Stimulated activated CD4-positive, alpha-beta T cell treated with anti-CD3 and anti-CD28 coated beads, TNF-alpha, amount 100 ng/mL, for 1 hour (primary cell): ENCODE measurements around the gene LIPH.
"Not testable (repeated sequence)": the region's sequence is repeated elsewhere in the genome, so short reads cannot be mapped to it uniquely, and the experiment has no call there.

Experiments
- DNase-seq, 3 donors: peaks; one replicate each; pipeline ENCODE4 v3.0.0-alpha.2; 2020; ENCODE audit warnings: low read depth in 3 of 3, low spot score in 1 of 3

LIPH gene

GRCh38 chr3:185552358-185552877 lies at the start of gene LIPH:
TSS of gene LIPH (minus strand) at chr3:185552588. CDS start at chr3:185552471, 117 bp downstream.
- DNase-seq: no peak

DNA sequence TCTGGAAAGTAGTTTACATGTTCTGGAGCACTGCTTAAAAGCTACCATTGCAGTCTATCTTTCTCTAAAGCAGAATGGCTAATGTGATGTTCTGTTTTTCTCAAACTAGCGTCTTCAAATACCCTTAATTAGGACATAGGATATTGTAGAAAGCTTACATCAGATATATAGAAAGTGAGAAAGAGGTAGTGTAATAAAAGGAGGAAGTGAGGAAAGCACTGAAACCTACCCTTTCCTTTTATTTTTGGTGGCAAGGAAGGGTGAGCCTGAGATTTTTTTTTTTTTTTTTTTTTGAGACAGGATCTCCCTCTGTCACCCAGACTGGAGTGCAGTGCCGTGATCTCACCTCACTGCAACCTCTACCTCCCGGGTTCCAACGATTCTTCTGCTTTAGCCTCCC lies 43.1 kb upstream of the LIPH start:
- DNase-seq: no peak

DNA sequence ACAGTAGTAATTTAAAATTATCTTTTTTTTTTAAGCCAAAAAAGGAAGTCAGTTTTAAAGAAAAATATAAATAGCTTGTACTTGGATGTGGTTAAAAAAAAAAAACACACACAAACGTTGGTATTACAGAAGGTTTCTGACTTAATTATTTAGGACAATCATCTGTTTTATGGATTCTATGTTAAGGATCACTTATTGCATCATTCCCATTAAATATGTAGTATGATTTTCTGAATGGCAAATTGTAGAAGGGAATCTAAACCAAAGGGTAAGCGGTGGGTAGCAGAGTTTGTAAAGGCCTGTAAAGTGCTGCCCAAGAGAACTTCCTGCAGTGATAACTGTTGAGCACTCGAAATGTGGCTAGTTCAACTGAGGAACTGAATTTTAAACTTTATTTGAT lies 41.7 kb upstream of the LIPH start:
- DNase-seq: no peak

DNA sequence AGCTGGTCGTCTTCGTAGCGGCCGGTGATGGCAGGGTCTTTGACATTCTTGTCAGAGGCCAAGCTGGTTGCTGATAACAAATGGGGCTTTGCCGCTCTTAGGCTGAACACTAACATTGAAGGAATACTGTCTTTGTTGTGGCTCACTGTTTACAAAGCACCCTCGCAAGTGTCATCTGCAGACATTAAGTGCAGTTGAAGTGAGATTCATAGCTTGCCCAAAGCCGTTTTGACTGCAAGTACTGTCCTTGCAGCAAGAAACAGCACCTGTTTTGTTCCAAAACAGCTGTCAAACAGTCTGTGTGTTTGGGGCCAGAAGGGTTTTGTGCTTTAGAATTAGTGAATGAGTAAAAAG lies 34.3 kb upstream of the LIPH start:
- DNase-seq: no peak

DNA sequence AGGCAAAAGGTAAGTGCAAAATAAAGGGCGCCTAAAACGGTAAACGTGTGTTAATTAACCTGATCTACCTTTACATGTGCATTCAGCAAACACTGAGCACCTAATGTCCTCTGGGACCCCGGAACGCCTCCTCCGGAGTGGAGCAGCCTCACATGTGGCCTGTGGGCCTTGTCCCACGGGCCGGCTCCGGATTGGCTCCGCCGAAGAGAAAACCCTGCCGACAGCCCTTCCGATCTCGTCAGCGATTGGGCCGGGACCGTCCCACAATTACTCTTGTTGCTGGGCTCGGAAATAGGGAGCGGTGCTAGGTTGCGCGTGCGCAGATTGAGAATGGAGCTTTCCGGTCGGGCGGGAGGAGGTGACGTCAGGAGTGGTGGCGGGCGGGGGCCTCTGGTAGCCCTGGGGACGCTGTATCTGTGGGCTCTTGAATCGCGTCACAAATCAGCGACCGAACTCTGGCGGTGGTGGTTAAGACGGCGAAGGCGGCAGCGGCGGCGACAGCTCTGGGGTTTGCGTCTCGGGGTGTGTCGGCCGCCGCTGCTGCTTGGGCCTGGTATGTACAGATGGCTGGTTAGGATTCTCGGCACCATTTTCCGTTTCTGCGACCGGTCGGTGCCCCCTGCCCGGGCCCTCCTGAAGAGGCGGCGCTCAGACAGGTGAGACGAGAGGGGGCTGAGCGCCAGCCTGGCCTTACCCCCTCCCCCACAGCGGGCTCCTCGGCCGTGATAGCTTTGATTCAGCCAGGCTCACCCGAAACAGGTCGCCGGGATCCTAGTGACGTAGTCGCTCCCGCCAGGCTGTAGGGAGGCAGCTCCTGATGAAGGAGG lies 33.7 kb upstream of the LIPH start, which contains the start of gene SENP2:
SENP2 (plus strand) TSS at position 437 of the 827 bp plus-strand sequence; CDS start at position 556, 119 bp downstream.
- peak; percentile 98 to 99 (median 98) for DNase-seq

GRCh38 chr3:185585518-185585858 lies 33.1 kb upstream of the LIPH start:
- no peak for DNase-seq

GRCh38 chr3:185584686-185585085 lies 32.3 kb upstream of the LIPH start:
- no peak for DNase-seq

DNA sequence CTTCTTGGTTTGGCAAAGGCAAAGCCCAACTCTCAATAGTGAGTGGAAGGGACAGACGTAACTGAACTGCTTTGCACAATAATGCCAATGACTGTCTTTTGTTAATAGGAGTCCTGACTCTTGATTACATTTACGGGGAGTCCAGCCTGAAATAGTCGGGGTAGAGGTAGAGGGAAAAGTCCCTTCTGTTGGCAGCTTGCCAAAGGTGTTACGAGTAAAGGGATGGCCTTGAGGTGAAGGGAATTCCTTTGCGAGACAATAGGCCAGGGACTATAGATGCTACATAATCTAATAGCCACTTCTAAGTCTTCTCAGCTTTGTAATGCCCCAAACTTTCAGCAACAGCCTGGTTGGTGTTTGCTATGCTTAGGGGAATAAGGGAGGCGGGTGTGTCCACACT lies 31.5 kb upstream of the LIPH start:
- no peak for DNase-seq

DNA sequence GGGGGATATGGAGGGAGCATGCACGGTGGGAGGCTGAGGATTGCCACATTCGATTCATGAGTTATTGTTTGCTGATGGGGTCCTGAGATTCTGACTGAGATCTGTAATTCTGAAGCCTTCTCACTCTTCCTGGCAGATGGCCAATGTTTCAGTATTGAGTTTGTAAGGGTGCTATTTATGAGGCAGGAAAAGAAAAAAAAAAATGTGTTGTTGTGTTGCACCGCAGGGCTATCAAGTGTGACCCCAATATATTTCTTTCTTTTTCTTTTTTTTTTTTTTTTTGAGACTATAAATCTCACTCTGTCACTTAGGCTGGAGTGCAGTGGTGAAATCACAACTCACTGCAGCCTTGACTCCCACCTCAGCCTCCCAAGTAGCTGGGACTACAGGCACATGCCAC lies 30.5 kb upstream of the LIPH start:
- DNase-seq: no peak

DNA sequence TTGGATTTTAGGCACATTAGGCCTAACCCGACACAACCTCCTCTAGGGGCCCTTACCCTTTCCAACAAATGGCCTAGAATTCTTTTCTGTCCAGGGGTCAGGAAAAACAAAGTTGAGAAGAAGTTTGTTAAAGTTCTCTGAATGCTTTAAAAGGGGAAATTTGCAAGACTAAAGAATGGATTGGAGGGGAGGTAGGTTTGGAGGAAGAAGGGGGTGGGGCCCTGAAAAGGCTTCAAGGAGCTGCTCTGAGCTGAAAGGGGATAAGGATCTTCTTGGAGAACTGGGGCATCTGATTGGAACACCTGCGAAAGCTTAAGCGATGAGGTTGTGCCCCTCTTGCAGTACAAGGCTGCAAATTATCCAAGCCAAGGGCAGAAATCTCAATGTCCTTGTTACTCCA lies 29.8 kb upstream of the LIPH start:
- no peak for DNase-seq

DNA sequence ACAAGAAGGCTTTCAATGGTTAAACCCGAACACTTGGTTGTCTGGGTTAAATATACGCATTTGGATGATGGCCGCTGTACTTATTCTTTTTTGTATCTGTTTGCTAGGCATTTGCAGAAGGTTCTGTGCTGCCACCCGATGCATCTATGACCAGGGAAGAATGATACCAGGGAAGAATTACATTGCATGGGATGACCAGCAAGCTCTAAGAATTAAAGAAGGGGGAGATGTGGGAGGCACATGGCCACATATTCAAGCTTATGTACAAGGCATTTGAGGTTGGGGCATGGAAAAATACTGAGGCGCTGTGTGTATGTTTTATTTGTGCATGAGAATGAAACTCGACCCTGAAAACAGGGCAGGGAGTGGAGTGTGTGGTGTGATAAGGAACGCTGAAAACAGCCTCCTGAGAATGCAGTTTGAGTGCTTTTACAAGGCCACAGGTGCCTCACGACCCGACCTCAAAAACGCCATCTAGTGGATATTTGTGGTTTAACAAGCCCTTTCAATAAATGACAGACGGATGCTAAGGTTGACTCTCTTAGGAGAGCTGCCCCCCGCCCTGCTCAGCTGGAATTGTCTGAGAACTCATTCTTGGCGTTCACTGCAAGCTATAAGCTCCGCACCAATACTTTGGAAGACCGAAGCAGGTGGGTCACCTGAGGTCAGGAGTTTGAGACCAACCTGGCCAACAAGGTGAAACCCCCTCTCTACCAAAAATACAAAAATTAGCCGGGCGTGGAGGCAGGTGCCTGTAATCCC lies 22.9 kb upstream of the LIPH start:
- peak in 1 of 3 donors; percentile 23 for DNase-seq

DNA sequence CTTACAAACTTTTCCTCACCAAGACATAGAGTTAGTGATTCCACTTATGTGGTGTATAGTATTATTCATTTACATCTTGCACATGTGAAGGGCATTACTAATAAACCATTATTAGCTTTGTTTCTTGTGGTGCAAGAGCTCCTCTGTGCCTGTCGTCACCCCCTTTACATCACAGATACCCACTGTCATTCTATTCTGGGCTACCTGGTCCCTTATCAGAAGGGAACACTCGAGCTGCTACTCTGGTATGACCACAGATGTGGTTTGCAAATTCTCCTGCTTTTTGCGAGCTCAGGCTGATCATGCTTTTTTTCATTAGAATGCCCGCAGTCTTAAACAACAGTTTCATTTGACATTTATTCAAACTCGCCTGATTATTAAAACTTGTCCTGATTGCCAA lies 19.8 kb upstream of the LIPH start:
- DNase-seq: no peak

DNA sequence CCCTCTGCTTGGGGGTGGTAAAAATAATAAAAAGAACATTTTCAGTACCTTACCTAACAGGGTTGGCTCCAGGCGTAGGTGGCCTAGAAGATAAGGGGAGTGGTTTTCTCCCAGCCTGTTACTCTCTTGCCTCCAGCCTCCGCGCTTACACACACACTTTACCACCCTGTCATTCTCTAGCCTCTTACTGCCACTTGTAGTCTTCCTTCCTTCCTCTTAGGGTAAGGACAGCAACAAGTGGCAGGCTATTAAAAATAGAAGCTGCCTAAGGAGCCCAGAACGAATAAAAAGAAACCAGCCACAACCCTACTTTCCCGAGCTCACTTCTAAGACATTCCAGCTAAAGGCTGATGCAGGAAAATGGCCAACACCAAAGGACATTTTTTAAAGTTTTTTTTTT lies 9.6 kb upstream of the LIPH start:
- no peak for DNase-seq

- no peak for DNase-seq
These were observed 9.1 kb upstream of the LIPH start for GRCh38 chr3:185561374-185561943.

DNA sequence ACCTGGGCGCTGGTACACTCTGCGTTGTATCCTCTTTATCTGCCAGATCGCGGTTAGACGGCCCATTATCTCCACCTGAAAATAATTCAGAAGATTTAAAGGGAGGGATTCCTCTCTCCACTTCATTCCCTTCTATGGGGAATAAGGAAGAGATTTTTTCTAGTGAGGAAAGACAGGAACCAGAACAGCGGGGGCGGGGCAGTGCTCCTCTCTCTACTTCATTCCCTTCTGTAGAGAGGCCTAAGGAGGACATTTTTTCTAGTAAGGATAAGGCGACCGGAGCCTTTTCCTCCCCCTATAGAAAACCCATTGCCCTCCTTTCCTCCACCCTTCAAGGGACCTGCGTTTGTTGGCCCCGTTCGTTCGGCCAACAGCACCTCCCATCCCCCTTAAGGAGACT lies 8.3 kb upstream of the LIPH start:
- DNase-seq: no peak

DNA sequence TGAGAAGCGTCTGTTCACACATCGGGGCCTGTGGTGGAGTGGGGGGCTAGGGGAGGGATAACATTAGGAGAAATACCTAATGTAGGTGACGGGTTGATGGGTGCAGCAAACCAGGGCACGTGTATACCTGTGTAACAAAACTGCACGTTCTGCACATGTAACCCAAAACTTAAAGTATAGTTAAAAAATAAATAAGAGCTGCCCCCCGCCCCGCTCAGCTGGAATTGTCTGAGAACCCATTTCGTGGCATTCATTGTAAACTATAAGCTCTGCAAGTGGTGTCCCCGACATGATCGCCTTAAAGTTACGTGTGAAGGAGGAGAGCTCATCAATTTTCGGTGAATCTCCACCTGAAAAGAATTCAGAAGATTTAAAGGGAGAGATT lies 7.3 kb upstream of the LIPH start:
- DNase-seq: no peak

DNA sequence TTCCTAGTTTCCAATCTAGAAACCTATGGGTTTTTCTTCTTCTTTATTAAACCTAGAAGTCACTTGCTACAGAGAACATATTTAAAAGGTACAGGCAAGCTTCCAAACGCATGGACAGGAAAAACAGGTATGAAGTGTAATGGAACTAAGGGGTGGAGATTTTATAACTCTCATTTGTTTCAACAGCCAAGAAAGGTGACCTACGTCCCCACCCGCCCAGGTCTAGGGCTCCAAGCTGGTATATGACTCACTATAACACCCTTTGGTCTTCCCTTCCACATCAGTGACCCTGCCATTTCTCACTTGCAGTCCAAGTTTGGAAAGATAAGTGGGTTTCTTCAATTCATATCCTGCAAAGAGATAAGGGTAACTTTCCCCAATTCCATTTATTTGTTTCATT lies 6.0 kb upstream of the LIPH start:
- no peak for DNase-seq

DNA sequence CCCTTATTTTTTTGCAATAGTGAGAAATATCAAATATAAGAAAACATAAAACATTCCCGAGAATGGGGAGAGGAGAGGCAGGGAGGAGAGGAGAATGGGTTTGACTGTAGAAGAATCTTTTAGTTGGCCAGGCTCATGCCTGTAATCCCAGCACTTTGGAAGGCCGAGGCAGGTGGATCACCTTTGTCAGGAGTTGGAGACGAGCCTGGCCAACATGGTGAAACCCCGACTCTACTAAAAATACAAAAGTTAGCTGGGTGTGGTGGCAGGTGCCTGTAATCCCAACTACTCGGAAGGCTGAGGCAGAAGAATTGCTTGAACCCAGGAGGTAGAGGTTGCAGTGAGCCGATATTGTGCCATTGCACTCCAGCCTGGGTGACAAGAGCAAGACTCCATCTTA lies 4.3 kb upstream of the LIPH start:
- not testable (repeated sequence) for DNase-seq

DNA sequence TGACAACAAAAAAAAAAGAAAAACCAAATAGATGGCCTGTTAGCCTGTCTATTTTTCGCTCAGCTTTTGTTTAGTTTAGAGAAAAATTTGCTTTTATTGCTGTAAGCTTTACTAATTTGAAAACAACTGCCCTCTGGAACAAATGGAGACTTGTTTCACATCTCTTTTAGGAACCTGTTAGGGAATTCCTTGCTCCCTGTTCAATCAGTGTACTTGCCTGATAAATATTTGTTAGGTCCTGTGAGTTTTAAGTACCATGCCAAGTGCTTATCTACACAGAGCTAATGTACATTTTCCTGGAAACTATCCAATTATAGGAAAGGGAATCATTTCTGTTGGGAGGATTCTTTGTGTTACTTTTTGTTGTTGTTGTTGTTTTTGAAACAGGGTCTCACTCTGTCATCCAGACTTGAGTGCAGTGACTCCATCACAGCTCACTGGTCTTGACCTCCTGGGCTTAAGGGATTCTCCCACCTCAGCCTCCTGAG lies 3.5 kb upstream of the LIPH start:
- DNase-seq: no peak

- DNase-seq: no peak
These were observed 2.7 kb upstream of the LIPH start for GRCh38 chr3:185555101-185555501.

GRCh38 chr3:185549651-185550111 lies 2.7 kb downstream of the LIPH start:
- no peak for DNase-seq

DNA sequence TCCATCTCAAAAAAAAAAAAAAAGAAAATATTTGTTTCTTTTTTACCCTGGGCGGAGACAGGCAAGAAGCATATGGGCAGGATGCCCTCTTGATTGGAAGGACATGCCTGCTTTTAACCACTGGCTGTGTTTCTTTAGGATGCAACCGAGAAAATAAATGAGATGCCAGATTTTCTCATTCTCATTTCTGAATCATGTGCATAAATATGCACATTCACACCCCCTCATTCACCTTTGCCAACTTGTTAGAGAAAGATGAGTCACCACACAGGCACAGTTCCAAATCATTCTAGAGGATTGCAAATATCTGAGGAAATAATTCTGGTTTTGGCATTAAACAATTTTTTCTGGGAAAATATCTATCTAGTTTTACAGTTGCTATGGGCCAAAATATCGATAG lies 3.3 kb downstream of the LIPH start:
- DNase-seq: no peak
